NB4 (cell line): ENCODE data around the gene SPSB3.

ENCODE experiments used
- DNase-seq: peaks from one replicate; pipeline ENCODE4 v3.0.0; 2010; ENCODE audit warnings: low read depth
- H3K4me3 ChIP-seq: one replicate; pipeline ENCODE4 v1.5.1; 2011; ENCODE audit warnings: mild to moderate bottlenecking, low read depth, low read length, moderate library complexity
- MAX ChIP-seq: IDR thresholded peaks from 2 replicates; pipeline ENCODE4 v1.6.1; 2011; ENCODE audit warnings: low read depth, low read length
- MYC ChIP-seq: IDR thresholded peaks from 2 replicates; pipeline ENCODE4 v1.6.1; 2011; ENCODE audit warnings: low read depth, low read length
- POLR2A ChIP-seq: IDR thresholded peaks from 2 replicates; pipeline ENCODE4 v1.6.1; 2011; ENCODE audit warnings: mild to moderate bottlenecking; ENCODE audit not compliant: insufficient read length; ENCODE audit errors: extremely low read depth
- TF ChIP-seq, protein P1 (sequence below): IDR thresholded peaks from one replicate; pipeline ENCODE4 v1.5.1; 2012; ENCODE audit warnings: low read depth, low read length

Gene SPSB3

DNA sequence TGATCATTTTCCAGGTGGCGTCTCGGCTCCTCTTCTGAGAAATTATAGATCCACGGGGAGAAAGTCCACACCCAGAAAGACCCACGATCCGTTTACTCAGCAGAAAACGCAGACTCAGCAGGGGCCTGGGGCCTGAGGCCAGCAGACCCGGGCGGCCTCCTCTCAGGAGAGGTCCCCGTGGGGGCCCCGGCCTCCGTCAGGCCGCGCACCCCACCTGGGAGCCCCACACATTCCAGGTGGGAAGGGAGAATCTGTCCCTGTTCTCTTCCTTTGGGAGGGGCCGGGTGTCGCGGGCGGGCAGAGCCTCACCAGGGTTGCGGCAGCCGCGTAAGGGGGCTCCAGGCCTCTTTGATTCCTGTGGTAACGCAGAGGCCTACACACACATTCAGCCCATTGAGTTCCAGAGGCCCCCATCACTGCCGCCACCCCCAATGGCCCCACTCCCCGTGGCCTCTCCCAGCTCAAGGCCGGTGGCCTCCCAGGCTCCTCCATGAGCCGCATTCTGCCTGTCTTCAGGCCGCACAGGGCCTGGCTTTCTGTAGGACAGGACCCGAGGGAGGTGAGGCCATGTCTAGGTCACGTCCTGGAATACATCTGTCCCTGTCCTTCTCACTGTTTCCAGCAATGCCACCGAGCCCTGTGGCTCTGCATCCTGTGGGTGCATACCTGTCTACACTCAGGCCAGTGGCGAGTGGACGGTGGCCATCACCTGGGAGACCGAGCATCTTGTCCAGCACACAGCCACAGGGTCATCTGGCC, 12.7 kb upstream of the SPSB3 start:
- no peak for TF ChIP-seq MYC
- TF ChIP-seq POLR2A = no peak
- no peak for TF ChIP-seq MAX
- TF ChIP-seq, protein P1, sequence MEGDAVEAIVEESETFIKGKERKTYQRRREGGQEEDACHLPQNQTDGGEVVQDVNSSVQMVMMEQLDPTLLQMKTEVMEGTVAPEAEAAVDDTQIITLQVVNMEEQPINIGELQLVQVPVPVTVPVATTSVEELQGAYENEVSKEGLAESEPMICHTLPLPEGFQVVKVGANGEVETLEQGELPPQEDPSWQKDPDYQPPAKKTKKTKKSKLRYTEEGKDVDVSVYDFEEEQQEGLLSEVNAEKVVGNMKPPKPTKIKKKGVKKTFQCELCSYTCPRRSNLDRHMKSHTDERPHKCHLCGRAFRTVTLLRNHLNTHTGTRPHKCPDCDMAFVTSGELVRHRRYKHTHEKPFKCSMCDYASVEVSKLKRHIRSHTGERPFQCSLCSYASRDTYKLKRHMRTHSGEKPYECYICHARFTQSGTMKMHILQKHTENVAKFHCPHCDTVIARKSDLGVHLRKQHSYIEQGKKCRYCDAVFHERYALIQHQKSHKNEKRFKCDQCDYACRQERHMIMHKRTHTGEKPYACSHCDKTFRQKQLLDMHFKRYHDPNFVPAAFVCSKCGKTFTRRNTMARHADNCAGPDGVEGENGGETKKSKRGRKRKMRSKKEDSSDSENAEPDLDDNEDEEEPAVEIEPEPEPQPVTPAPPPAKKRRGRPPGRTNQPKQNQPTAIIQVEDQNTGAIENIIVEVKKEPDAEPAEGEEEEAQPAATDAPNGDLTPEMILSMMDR = no peak
- no peak overlapping the region for H3K4me3 ChIP-seq
- DNase-seq = no peak

- DNase-seq = no peak
- TF ChIP-seq MYC (no peak), POLR2A (no peak), MAX (no peak)
- TF ChIP-seq, protein P1 = no peak
Measured at GRCh38 chr16:1794221-1794871, 12.0 kb upstream of the SPSB3 start.

DNA sequence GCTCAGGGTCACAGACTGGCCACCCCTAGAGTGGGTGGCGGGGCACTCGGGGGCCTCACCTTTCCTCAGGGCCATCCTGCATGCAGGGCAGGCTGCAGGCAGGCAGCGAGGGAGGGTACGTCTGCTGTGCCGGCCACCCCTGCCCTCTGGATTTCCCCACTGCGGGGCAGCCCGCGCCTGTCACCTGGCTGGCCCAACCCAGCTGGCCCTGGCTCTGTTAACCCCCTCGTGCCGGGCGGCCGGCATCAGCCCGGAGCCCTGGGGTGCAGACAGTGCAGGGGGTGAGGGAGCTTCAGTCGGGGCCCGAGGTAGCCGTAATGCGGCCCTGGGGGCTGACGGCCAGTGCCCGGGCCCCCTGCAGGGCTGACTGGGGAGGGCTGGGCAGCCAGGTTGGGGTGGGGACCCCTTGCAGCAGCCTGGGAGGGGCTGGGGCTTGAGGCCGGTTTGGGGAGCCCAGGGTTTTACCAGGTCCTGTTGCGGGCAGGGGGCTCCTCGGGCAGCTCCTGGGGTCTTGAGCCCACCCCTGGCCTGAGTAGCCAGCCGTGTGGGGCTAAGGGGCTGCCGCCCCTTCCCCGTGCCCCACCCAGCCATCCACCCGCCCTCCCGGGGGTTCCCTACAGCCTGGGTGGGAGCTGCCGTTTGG, 11.3 kb upstream of the SPSB3 start, which contains the start of gene IGFALS:
IGFALS (minus strand) TSS at position 128 of the 643 bp plus-strand sequence; CDS start at position 75, 53 bp downstream.
- TF ChIP-seq, protein P1 = no peak
- TF ChIP-seq MAX (no peak), MYC (no peak), POLR2A (no peak)
- H3K4me3 ChIP-seq = no peak within 1 kb of the TSS
- DNase-seq = no peak

More at GRCh38 chr16:1794221-1794871, 12.0 kb upstream of the SPSB3 start:
- no peak overlapping the region for H3K4me3 ChIP-seq

DNA sequence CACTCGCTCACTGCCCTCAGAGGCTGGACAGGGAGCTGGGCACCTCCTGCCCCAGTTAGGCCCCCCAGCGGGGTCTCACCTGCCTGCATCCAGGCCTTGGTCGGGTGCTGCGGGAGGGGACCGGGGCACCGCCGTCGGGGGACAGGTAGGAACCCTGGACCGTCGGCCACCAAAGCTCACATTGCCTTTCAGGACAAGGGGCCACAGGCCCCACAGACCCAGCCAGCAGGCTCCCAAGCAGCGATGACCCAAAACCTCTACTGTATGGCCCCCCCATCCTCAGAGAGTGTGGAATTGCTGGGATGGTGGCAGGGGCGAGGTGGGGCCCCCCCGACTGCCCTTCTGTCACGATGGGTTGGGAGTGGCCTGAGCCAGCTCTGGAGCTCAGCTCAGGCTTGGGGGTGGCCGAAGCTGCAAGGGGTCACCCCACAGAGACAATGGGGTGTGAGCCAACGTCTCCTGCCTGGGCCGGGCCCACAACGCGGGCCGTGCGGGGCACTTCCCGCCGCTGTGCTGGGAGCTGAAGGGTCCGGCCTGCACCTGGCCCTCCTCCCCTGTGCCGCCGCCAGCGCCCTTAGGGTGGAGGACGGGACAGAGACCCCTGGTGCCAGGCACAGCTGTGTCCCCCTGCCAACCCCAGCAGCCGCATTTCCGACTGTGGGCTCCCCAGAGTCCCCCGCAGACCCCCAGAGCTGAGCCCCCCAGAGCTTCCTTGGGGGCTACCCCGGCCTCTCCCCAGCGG, 10.6 kb upstream of the SPSB3 start:
- TF ChIP-seq MAX (no peak), MYC (no peak), POLR2A (no peak)
- TF ChIP-seq, protein P1 = no peak
- no peak overlapping the region for H3K4me3 ChIP-seq
- no peak for DNase-seq
